Measurements from ENCODE around the gene TTC19. TPM values are rescaled to one million over a fixed set of nuclear protein-coding genes. Genes with fewer than 3 reads are reported as not detected.

The TTC19 gene
- total RNA-seq, 2 experiments from 2014 or later = 57.8 to 66.7 TPM

DNA sequence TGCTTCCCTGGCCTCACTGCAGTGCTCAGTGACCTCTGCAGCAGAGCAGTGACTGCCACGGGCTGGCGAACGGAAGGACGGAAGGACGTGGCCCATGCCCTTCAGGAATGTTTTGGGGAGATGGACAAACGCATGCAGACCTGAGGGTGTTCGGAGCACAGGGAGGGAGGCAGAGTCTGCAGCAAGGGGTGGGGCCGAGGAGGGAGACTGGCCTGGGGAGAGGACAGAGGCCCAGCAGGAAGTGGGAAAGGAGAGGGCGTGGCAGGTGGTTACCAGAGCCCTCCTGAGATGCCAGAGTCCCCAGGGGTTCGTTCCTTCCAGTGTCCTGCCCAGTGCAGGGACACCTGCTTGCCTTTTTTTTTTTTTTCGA lies 32.8 kb upstream of the TTC19 start:
- TF ChIP-seq, protein P1, sequence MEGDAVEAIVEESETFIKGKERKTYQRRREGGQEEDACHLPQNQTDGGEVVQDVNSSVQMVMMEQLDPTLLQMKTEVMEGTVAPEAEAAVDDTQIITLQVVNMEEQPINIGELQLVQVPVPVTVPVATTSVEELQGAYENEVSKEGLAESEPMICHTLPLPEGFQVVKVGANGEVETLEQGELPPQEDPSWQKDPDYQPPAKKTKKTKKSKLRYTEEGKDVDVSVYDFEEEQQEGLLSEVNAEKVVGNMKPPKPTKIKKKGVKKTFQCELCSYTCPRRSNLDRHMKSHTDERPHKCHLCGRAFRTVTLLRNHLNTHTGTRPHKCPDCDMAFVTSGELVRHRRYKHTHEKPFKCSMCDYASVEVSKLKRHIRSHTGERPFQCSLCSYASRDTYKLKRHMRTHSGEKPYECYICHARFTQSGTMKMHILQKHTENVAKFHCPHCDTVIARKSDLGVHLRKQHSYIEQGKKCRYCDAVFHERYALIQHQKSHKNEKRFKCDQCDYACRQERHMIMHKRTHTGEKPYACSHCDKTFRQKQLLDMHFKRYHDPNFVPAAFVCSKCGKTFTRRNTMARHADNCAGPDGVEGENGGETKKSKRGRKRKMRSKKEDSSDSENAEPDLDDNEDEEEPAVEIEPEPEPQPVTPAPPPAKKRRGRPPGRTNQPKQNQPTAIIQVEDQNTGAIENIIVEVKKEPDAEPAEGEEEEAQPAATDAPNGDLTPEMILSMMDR (IDR thresholded peaks at IDR 0.05) = no peak
- ChIA-PET CTCF (no interaction called here), POLR2A (interaction anchor here (0.9 to 1.4 kb wide), 3 partner anchors 15 to 34 kb away, joined by 3 to 6 read pairs (median 5); partner anchors contain the start of genes TTC19 and ZSWIM7)

DNA sequence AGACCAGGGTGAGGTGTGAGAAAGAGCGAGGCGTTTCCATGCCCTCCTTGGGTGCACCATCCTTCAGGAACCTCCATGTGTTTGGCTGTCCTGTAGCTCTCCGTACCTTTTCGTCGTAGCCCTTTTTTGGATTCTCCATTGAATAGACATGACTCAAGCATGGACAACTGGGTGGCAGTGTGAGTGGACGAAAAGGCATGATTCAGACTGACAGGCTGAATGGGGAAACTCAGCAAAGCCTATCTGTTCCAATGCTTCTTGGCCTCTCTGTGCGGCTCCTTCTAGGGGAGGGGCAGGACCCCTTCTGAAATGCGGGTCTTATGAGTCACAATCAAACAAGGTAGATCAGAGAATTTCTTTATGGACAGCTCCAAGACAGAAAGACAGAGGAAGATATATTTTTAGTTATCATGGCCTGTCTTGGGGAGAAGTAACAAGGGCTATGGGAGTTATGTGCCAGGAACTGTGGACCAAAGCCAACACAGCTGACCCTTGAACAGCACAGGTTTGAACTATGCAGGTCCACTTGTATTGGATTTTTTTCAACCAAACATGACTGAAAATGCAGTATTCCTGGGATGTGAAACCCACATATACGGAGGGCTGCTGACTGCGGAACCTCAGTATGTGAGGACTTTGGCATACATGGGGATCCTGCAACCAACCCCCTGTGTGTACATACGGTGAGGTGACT lies 31.8 kb upstream of the TTC19 start:
- Histone ChIP-seq H3K9me3 (ENCODE audit: control insufficient read depth in 1 of 2, insufficient read depth in 1 of 2, low read length in 2 of 2) (no peaks in the 10 kb centered on the region), H3K4me1 (ENCODE audit: insufficient read depth, low read length) (peaks cover 13% of the 10 kb centered on the region), H3K36me3 (ENCODE audit: insufficient read depth, low read length) (no peaks in the 10 kb centered on the region), H3K27ac (ENCODE audit: low read depth in 1 of 2, low read length in 2 of 2) (no peak overlapping the region), H3K27me3 (ENCODE audit: control insufficient read depth in 1 of 2, insufficient read depth in 2 of 2, low read length in 2 of 2) (peaks cover 0 to 5% of the 10 kb centered on the region in 2 experiments), H3K4me3 (ENCODE audit: low read length) (no peak overlapping the region)
- H3K27ac Mint-ChIP-seq = no peak overlapping the region
- intact Hi-C loops (cut with DNase I, micrococcal nuclease) = no loop called here
- no peak for DNase-seq
- TF ChIP-seq, protein P1 (IDR thresholded peaks at IDR 0.05) = no peak
- no peaks in the 10 kb centered on the region for H3K27me3 Mint-ChIP-seq
- H3K9me3 Mint-ChIP-seq = no peaks in the 10 kb centered on the region
- POLR2A ChIA-PET = no interaction called here
- H3K4me1 Mint-ChIP-seq (ENCODE audit: low read depth) = peaks cover 24% of the 10 kb centered on the region
- no peak for ATAC-seq (ENCODE audit: poor library complexity)
- CTCF ChIA-PET = no interaction called here
- no peaks in the 10 kb centered on the region for H3K36me3 Mint-ChIP-seq (ENCODE audit: low read depth)
- no peak overlapping the region for H3K4me3 Mint-ChIP-seq

More for the DNA sequence above, 32.8 kb upstream of the TTC19 start:
- intact Hi-C loops (cut with DNase I, micrococcal nuclease) = no loop called here
- Histone ChIP-seq H3K9me3 (ENCODE audit: control insufficient read depth in 1 of 2, insufficient read depth in 1 of 2, low read length in 2 of 2) (no peaks in the 10 kb centered on the region), H3K4me1 (ENCODE audit: insufficient read depth, low read length) (peaks cover 13% of the 10 kb centered on the region), H3K4me3 (ENCODE audit: low read length) (no peak overlapping the region), H3K36me3 (ENCODE audit: insufficient read depth, low read length) (no peaks in the 10 kb centered on the region), H3K27me3 (ENCODE audit: control insufficient read depth in 1 of 2, insufficient read depth in 2 of 2, low read length in 2 of 2) (peaks cover 0 to 5% of the 10 kb centered on the region in 2 experiments), H3K27ac (ENCODE audit: low read depth in 1 of 2, low read length in 2 of 2) (no peak overlapping the region)
- no peak for ATAC-seq (ENCODE audit: poor library complexity)
- Mint-ChIP-seq H3K36me3 (ENCODE audit: low read depth) (no peaks in the 10 kb centered on the region), H3K9me3 (no peaks in the 10 kb centered on the region), H3K27ac (peak overlapping the region; percentile 90), H3K4me3 (peak overlapping the region; percentile 66), H3K27me3 (no peaks in the 10 kb centered on the region), H3K4me1 (ENCODE audit: low read depth) (peaks cover 24% of the 10 kb centered on the region)
- DNase-seq = no peak

DNA sequence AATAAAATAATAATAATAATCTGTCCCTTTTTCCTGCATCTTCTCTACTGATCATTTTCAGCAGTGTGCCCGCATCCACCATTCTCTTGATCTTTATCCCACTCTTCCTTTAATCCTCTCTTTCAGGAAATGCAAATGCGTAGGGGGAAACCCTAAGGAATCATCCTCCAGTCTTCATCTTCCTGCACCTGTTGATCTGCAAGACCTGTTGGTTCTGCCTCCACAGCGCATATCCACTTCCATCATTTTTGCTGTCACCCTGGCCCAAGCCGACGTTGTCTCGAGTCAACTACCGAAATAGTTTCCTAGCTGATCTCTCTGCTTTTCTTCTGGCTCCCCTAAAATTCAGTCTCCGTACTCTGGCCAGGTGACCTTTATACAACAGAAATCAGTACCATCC lies 30.2 kb upstream of the TTC19 start:
- Histone ChIP-seq H3K36me3 (ENCODE audit: insufficient read depth, low read length) (no peaks in the 10 kb centered on the region), H3K4me3 (ENCODE audit: low read length) (no peak overlapping the region), H3K4me1 (ENCODE audit: insufficient read depth, low read length) (peaks cover 13% of the 10 kb centered on the region), H3K9me3 (ENCODE audit: control insufficient read depth in 1 of 2, insufficient read depth in 1 of 2, low read length in 2 of 2) (no peaks in the 10 kb centered on the region), H3K27ac (ENCODE audit: low read depth in 1 of 2, low read length in 2 of 2) (no peak overlapping the region), H3K27me3 (ENCODE audit: control insufficient read depth in 1 of 2, insufficient read depth in 2 of 2, low read length in 2 of 2) (peaks cover 0 to 5% of the 10 kb centered on the region in 2 experiments)
- ATAC-seq (ENCODE audit: poor library complexity) (no peak), DNase-seq (no peak)
- CTCF ChIA-PET = no interaction called here
- Mint-ChIP-seq H3K9me3 (no peaks in the 10 kb centered on the region), H3K27me3 (no peaks in the 10 kb centered on the region), H3K4me1 (ENCODE audit: low read depth) (peaks cover 24% of the 10 kb centered on the region), H3K4me3 (no peak overlapping the region), H3K36me3 (ENCODE audit: low read depth) (peaks cover 9% of the 10 kb centered on the region), H3K27ac (no peak overlapping the region)
- POLR2A ChIA-PET = no interaction called here
- TF ChIP-seq, protein P1 (IDR thresholded peaks at IDR 0.05) = no peak
- intact Hi-C loops (cut with DNase I, micrococcal nuclease) = no loop called here

All from CD4-positive, alpha-beta T cell (primary cell).